Measurements from ENCODE around the gene NUAK2.
"Not testable (repeated sequence)": the region's sequence is repeated elsewhere in the genome, so short reads cannot be mapped to it uniquely, and the experiment has no call there.

NUAK2 gene

DNA sequence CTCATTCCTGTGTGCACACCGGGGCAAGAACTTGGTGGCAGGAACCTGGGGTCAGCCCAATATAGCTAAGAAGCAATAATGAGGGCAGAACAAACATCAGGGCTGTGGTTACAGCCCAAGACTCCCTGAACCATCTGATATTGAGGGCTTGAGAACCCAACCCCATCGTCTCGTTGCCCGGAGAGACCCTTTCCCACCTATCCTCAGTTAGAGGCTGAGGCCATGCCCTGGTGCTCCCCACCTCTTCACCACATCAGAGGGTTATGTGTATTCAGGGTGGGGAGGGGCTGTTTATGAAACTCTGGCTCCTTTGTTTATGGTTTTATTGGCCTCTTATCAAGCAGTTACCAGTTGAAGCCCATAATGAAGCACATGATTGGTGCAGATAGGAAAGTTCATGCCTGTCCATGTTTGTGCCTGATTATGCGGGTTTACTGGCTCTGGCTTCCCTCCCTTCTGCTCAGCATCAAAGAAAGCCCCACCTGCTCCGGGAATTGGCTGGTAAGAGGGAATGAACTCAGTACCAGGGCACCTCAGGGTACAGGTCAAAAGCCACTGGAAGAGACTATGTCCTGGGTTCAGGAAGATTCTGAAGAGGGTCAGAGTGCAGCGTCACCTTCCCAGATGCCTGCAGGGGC, 14.5 kb downstream of the NUAK2 start:
- no peaks in the 10 kb centered on the region for H3K9me3 Mint-ChIP-seq
- no peak for DNase-seq
- no peak overlapping the region for H3K27ac Mint-ChIP-seq
- H3K27me3 Mint-ChIP-seq, result peaks cover 4% of the 10 kb centered on the region
- CTCF ChIA-PET, result interaction anchor here (1.1 to 1.5 kb wide), 3 partner anchors 18 to 44 kb away, joined by 3 to 8 read pairs (median 4); no protein-coding TSS in a partner anchor
- H3K4me1 Mint-ChIP-seq, result peaks cover 47% of the 10 kb centered on the region
- H3K36me3 Mint-ChIP-seq, result peaks cover 85% of the 10 kb centered on the region
- H3K4me3 Mint-ChIP-seq, result no peak overlapping the region

- H3K27me3 Mint-ChIP-seq, result peaks cover 4% of the 10 kb centered on the region
- H3K4me3 Mint-ChIP-seq, result no peak overlapping the region
- peak overlapping the region; percentile 69 for H3K27ac Mint-ChIP-seq
- CTCF ChIA-PET, result interaction anchor here (0.7 to 2.0 kb wide), 6 partner anchors 13 to 33 kb away, joined by 3 to 6 read pairs (median 5); partner anchors contain the start of gene NUAK2
- peaks cover 67% of the 10 kb centered on the region for H3K36me3 Mint-ChIP-seq
- peaks cover 31% of the 10 kb centered on the region for H3K4me1 Mint-ChIP-seq
- no peaks in the 10 kb centered on the region for H3K9me3 Mint-ChIP-seq
- no peak for DNase-seq
Measured at GRCh38 chr1:205304695-205305070, 16.9 kb downstream of the NUAK2 start.

DNA sequence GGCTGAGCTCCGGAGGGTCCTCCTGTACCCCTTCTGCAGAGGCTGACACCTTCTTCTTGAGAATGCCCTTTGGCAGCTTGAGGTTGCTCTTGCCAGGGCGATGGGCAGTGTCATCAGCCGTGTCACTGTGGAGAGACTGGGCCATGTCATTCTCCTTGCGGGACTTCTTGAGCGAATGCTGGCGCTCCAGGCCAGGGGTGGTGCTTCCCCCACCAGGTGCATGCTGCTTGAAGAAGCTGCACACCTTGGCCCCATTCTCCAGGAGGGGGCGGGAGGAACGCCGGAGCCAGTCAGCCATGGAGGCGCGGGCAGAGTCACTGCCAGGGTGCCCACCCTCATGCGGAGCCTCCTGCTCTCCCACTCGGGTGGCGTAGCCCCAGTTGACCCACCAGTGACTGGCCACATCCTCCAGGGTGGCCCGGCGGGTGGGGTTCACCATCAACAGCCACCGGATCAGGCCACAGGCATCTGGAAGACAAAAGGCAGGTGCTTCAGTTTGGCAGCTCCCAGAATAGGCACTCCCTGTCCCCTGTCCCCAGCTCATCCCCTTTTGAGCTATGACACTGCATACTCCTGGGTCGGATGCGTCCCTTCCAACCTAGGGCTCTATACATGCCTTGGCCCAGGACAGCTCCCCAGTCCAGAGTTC, 17.4 kb downstream of the NUAK2 start:
- peak overlapping the region; percentile 69 for H3K27ac Mint-ChIP-seq
- H3K4me3 Mint-ChIP-seq, result no peak overlapping the region
- peaks cover 63% of the 10 kb centered on the region for H3K36me3 Mint-ChIP-seq

DNA sequence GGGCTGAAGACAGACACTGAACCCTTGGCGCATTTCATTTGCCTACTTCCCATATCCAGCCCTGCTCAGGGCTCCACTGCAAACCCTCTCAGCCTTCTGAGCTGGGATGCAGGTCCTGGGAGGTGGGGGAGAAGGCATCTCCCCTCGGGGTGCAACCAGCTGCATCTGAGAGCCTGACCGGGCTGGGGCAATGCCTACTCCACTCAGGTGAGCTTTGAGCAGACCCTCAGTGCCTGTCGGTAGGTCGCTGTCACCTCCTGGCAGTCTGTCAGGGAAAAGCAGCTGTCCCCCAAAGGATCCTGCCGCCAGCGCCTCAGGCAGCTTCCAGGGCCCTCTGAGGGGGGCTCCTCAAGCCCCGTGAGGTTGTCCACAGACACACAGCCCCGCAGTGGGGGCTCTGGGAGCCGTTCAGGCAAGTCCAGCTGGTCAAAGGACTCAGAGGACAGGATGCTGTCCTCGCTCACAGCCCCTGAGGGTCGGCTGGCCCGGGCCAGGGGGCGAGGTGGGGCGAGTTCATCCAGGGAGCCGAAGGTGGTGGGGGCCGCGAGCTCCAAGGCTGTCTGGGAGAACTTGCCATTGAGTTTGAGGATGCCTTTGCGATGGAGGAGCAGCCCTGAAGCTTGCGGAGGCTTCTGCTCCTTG, 18.2 kb downstream of the NUAK2 start:
- CTCF ChIA-PET, result interaction anchor here (1.2 to 2.0 kb wide), 2 partner anchors 15 to 30 kb away, joined by 3 to 6 read pairs; no protein-coding TSS in a partner anchor
- no peak overlapping the region for H3K27ac Mint-ChIP-seq
- H3K36me3 Mint-ChIP-seq, result peaks cover 55% of the 10 kb centered on the region
- DNase-seq, result no peak
- no peaks in the 10 kb centered on the region for H3K9me3 Mint-ChIP-seq
- H3K4me1 Mint-ChIP-seq, result peaks cover 33% of the 10 kb centered on the region
- no peak overlapping the region for H3K4me3 Mint-ChIP-seq
- H3K27me3 Mint-ChIP-seq, result peaks cover 14% of the 10 kb centered on the region

More for the DNA sequence above, 17.4 kb downstream of the NUAK2 start:
- peaks cover 8% of the 10 kb centered on the region for H3K27me3 Mint-ChIP-seq
- H3K4me1 Mint-ChIP-seq, result peaks cover 31% of the 10 kb centered on the region
- H3K9me3 Mint-ChIP-seq, result no peaks in the 10 kb centered on the region
- DNase-seq, result no peak
- CTCF ChIA-PET, result interaction anchor here (0.7 to 2.0 kb wide), 7 partner anchors 13 to 32 kb away, joined by 3 to 6 read pairs (median 5); partner anchors contain the start of gene NUAK2

DNA sequence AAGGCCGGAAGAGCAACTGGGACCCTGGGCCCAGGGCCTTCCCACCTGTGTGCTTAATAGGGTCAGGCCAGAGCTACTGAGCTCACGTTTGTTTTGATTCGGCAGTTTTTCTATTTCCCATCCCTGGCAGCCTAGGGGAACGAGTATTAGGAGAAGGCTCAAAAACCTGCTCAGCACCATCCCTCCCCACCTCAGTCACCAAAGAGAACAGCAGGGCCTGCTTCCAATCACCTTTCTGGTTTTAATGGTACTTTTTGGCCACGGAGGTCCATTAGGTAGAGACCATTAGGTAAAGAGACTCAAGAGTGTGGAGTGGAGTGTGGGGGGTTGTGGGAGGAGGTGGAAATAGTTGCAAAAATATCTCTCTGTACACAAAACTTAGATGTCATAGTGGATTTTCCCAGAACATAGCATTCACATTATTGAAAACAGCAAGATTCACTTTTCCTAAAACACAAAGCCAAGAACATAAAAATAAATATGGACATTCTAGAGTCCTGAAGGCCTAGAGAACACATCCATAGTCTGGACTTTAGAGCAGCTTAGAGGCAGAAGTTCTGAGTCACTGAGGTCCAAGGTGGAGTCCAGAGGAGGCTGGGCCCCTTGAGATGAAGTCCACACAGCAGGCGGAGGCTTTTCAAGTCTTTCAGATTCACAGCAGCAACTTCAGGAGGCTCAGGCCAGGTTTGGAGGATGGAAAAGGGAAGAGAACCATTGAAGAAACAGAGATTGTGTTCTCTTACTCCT, 19.5 kb downstream of the NUAK2 start:
- Mint-ChIP-seq H3K4me3 (no peak overlapping the region), H3K4me1 (peaks cover 34% of the 10 kb centered on the region), H3K9me3 (no peaks in the 10 kb centered on the region), H3K36me3 (peaks cover 41% of the 10 kb centered on the region), H3K27me3 (peaks cover 14% of the 10 kb centered on the region), H3K27ac (no peak overlapping the region)
- CTCF ChIA-PET, result no interaction called here
- DNase-seq, result no peak

GRCh38 chr1:205301205-205301821, 20.2 kb downstream of the NUAK2 start:
- CTCF ChIA-PET, result no interaction called here
- Mint-ChIP-seq H3K9me3 (no peaks in the 10 kb centered on the region), H3K27me3 (peaks cover 14% of the 10 kb centered on the region), H3K4me1 (peaks cover 32% of the 10 kb centered on the region), H3K4me3 (no peak overlapping the region), H3K27ac (no peak overlapping the region), H3K36me3 (peaks cover 34% of the 10 kb centered on the region)
- DNase-seq, result no peak

GRCh38 chr1:205300149-205300548, 21.4 kb downstream of the NUAK2 start:
- no peak for DNase-seq
- CTCF ChIA-PET, result no interaction called here
- H3K36me3 Mint-ChIP-seq, result peaks cover 27% of the 10 kb centered on the region
- peaks cover 34% of the 10 kb centered on the region for H3K4me1 Mint-ChIP-seq
- H3K27me3 Mint-ChIP-seq, result peaks cover 23% of the 10 kb centered on the region
- H3K4me3 Mint-ChIP-seq, result no peak overlapping the region
- H3K27ac Mint-ChIP-seq, result no peak overlapping the region
- H3K9me3 Mint-ChIP-seq, result no peaks in the 10 kb centered on the region

- H3K4me1 Mint-ChIP-seq, result peaks cover 38% of the 10 kb centered on the region
- peaks cover 40% of the 10 kb centered on the region for H3K27me3 Mint-ChIP-seq
- no peaks in the 10 kb centered on the region for H3K9me3 Mint-ChIP-seq
- DNase-seq, result no peak
- CTCF ChIA-PET, result interaction anchor here (0.8 to 1.0 kb wide), 2 partner anchors 26 to 27 kb away, joined by 3 read pairs; no protein-coding TSS in a partner anchor
- H3K4me3 Mint-ChIP-seq, result no peak overlapping the region
- peaks cover 14% of the 10 kb centered on the region for H3K36me3 Mint-ChIP-seq
- H3K27ac Mint-ChIP-seq, result no peak overlapping the region
Measured at GRCh38 chr1:205298191-205298994, 23.2 kb downstream of the NUAK2 start.

- not testable (repeated sequence) for H3K4me3 Mint-ChIP-seq, H3K9me3 Mint-ChIP-seq, H3K27ac Mint-ChIP-seq, DNase-seq
- H3K36me3 Mint-ChIP-seq, result peaks cover 12% of the 10 kb centered on the region
- H3K4me1 Mint-ChIP-seq, result peaks cover 38% of the 10 kb centered on the region
- CTCF ChIA-PET, result interaction anchor here (1.0 kb wide), 1 partner anchor 27 kb away, joined by 3 read pairs; no protein-coding TSS in a partner anchor
- H3K27me3 Mint-ChIP-seq, result peaks cover 43% of the 10 kb centered on the region
Measured at GRCh38 chr1:205297546-205298177, 23.9 kb downstream of the NUAK2 start.

- Mint-ChIP-seq H3K27me3 (peaks cover 47% of the 10 kb centered on the region), H3K4me1 (peaks cover 49% of the 10 kb centered on the region), H3K4me3 (no peak overlapping the region), H3K9me3 (no peaks in the 10 kb centered on the region), H3K27ac (no peak overlapping the region), H3K36me3 (peaks cover 6% of the 10 kb centered on the region)
- CTCF ChIA-PET, result interaction anchor here (0.7 to 1.8 kb wide), 3 partner anchors 17 to 32 kb away, joined by 3 to 5 read pairs (median 4); no protein-coding TSS in a partner anchor
- DNase-seq, result no peak
Measured at GRCh38 chr1:205296154-205296553, 25.4 kb downstream of the NUAK2 start.

- CTCF ChIA-PET, result interaction anchor here (1.5 to 1.8 kb wide), 2 partner anchors 23 to 40 kb away, joined by 3 to 5 read pairs; no protein-coding TSS in a partner anchor
- no peaks in the 10 kb centered on the region for H3K9me3 Mint-ChIP-seq
- peaks cover 54% of the 10 kb centered on the region for H3K4me1 Mint-ChIP-seq
Measured at GRCh38 chr1:205294934-205295333, 26.6 kb downstream of the NUAK2 start.

DNA sequence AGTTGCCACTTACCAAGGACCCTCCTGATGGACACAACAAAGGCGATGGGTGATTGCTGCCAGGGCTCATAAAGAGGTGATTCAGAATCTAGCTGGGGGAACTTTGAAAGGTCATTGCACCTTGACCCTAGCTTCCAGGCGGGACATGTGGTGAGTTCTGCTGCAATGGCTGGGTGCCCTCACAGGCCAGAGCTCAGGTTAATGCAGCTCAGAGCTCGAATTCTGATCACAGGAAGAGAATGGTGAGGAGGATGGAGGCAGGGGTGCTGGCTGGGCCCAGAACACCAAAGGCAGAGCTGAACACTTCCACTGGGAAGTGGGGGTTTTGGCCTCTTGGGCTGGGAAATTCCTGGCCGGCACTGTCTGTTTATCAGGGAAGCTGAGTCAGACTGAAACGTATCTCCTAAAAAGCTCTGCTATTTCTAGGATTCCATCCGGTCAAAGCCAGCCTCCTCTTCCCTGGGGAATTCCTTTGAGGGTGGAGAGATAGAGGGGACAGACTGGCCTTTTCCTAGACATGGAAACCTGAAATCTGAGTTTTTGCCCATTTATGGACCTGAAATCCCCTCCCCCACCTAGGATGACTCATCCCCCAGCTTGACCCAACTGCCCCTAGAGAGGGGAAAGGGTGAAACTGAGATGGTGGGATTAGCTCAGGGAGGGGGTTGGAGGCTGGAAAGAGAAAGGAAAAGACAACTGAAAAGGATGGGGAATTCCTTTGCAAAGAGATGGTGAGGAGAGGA, 27.2 kb downstream of the NUAK2 start:
- Mint-ChIP-seq H3K36me3 (peaks cover 3% of the 10 kb centered on the region), H3K4me1 (peaks cover 58% of the 10 kb centered on the region), H3K9me3 (no peaks in the 10 kb centered on the region), H3K4me3 (no peak overlapping the region), H3K27me3 (peaks cover 44% of the 10 kb centered on the region), H3K27ac (peak overlapping the region; percentile 62)
- CTCF ChIA-PET, result interaction anchor here (0.8 to 1.8 kb wide), 7 partner anchors 20 to 191 kb away, joined by 3 to 5 read pairs (median 4); no protein-coding TSS in a partner anchor
- DNase-seq, result no peak

More at GRCh38 chr1:205294934-205295333, 26.6 kb downstream of the NUAK2 start:
- no peak overlapping the region for H3K4me3 Mint-ChIP-seq
- no peak for DNase-seq
- peaks cover 3% of the 10 kb centered on the region for H3K36me3 Mint-ChIP-seq
- peaks cover 43% of the 10 kb centered on the region for H3K27me3 Mint-ChIP-seq
- H3K27ac Mint-ChIP-seq, result no peak overlapping the region
